Natural killer cell (primary cell): ENCODE results near the gene CNP. TPM values are rescaled to one million over a fixed set of nuclear protein-coding genes. Genes with fewer than 3 reads are reported as not detected.
A peak's percentile ranks its signal among the peaks of the same experiment; 100 is the strongest.

Source experiments
- ATAC-seq, 3 donors: fragments of 150-1000 bp in 2 of 3; fragments of 200-7000 bp in 1 of 3; cut with Tn5 transposase; 1 replicate in 1 of 3; 2 replicates in 2 of 3; pipeline ENCODE4 v1.10.0; 2021; ENCODE audit warnings: mild to moderate bottlenecking in 2 of 3, moderate library complexity in 2 of 3
- DNase-seq, 2 donors: peaks; one replicate each; pipeline versions ENCODE4 v3.0.0 to v3.0.0-alpha.2; 2013 to 2021; ENCODE audit warnings: mixed read lengths in 1 of 2
- H3K27ac ChIP-seq: one replicate; pipeline ENCODE4 v1.5.1; 2013; ENCODE audit warnings: mild to moderate bottlenecking, low read length
- H3K27me3 ChIP-seq: one replicate; pipeline ENCODE4 v1.6.1; 2013; ENCODE audit warnings: low read length; ENCODE audit not compliant: control insufficient read depth, insufficient read depth
- H3K36me3 ChIP-seq: one replicate; pipeline ENCODE4 v1.6.1; 2013; ENCODE audit warnings: low read length; ENCODE audit not compliant: control insufficient read depth, insufficient read depth
- H3K4me1 ChIP-seq: one replicate; pipeline ENCODE4 v1.6.1; 2013; ENCODE audit warnings: low read length; ENCODE audit not compliant: control insufficient read depth, insufficient read depth
- H3K4me3 ChIP-seq: one replicate; pipeline ENCODE4 v1.5.1; 2013; ENCODE audit warnings: low read length
- H3K9me3 ChIP-seq: one replicate; pipeline ENCODE4 v1.6.1; 2013; ENCODE audit warnings: low read length; ENCODE audit not compliant: control insufficient read depth, insufficient read depth
- H3K27ac Mint-ChIP-seq, 2 donors: one replicate each; pipeline ENCODE4 v1.8.0; 2022; ENCODE audit warnings: mild to moderate bottlenecking in 2 of 2, mixed read lengths in 2 of 2, moderate library complexity in 1 of 2
- H3K27me3 Mint-ChIP-seq, 2 donors: one replicate each; pipeline ENCODE4 v1.8.0; 2022; ENCODE audit warnings: low read depth in 2 of 2, mixed read lengths in 2 of 2
- H3K36me3 Mint-ChIP-seq: one replicate; pipeline ENCODE4 v1.8.0; 2022; ENCODE audit warnings: mixed read lengths
- H3K4me1 Mint-ChIP-seq, 2 donors: one replicate each; pipeline ENCODE4 v1.8.0; 2022; ENCODE audit warnings: mixed read lengths in 2 of 2
- H3K4me3 Mint-ChIP-seq: one replicate; pipeline ENCODE4 v1.8.0; 2022; ENCODE audit warnings: mild to moderate bottlenecking, moderate library complexity, mixed read lengths
- H3K9me3 Mint-ChIP-seq, 2 donors: one replicate each; pipeline ENCODE4 v1.8.0; 2022; ENCODE audit warnings: mixed read lengths in 2 of 2
- CTCF ChIP-seq: fragments of 200-600 bp; IDR thresholded peaks from one replicate; pipeline ENCODE4 v1.8.0; 2022; ENCODE audit warnings: antibody characterized with exemption
- WGBS: methylation state at CpG from one replicate; pipeline ENCODE4 v1.1.7; 2013; ENCODE audit warnings: missing lambda C conversion rate; ENCODE audit not compliant: insufficient coverage; 5-methylcytosine and 5-hydroxymethylcytosine counted together
- intact Hi-C: fragments of 100-400 bp; cut with micrococcal nuclease; formaldehyde crosslinking; loops from one replicate; pipeline ENCODE4 v1.14.2; 2022
- total RNA-seq, 4 donors: library from RNA; stranded (reverse); fragments of 120-200 nt in 1 of 4; gene quantifications; one replicate each; pipeline versions ENCODE4 v1.2.3 to v1.2.4, GENCODE V29; 2013 to 2022

The CNP gene
- total RNA-seq, 3 donors from 2014 or later (not counting 1 experiment from before 2014, with no cell fraction given), result 32.4 to 44.8 (median 38.2) TPM

GRCh38 chr17:41920580-41920955 lies 46.0 kb upstream of the CNP start:
- H3K27me3 ChIP-seq, result no peaks in the 10 kb centered on the region
- no peak overlapping the region for H3K27ac ChIP-seq
- H3K27ac Mint-ChIP-seq, result no peak overlapping the region
- no peaks in the 10 kb centered on the region for H3K27me3 Mint-ChIP-seq
- H3K36me3 ChIP-seq, result no peaks in the 10 kb centered on the region
- H3K9me3 ChIP-seq, result no peaks in the 10 kb centered on the region
- peaks cover 20% of the 10 kb centered on the region for H3K4me1 ChIP-seq
- no peak for TF ChIP-seq CTCF
- H3K4me3 Mint-ChIP-seq, result no peak overlapping the region
- no peak overlapping the region for H3K4me3 ChIP-seq
- intact Hi-C loops, result no loop called here
- WGBS, result 88% methylated on average over 5 of the region's 5 CpGs
- H3K9me3 Mint-ChIP-seq, result no peaks in the 10 kb centered on the region
- peaks cover 15 to 19% of the 10 kb centered on the region in 2 donors for H3K4me1 Mint-ChIP-seq
- ATAC-seq, result no peak
- no peaks in the 10 kb centered on the region for H3K36me3 Mint-ChIP-seq
- no peak for DNase-seq

GRCh38 chr17:41925991-41926590 lies 40.5 kb upstream of the CNP start:
- Histone ChIP-seq H3K27ac (no peak overlapping the region), H3K9me3 (no peaks in the 10 kb centered on the region), H3K36me3 (no peaks in the 10 kb centered on the region), H3K4me3 (no peak overlapping the region), H3K27me3 (no peaks in the 10 kb centered on the region), H3K4me1 (peaks cover 12% of the 10 kb centered on the region)
- no peak overlapping the region for H3K4me3 Mint-ChIP-seq
- no peaks in the 10 kb centered on the region for H3K27me3 Mint-ChIP-seq
- peaks cover 17 to 18% of the 10 kb centered on the region in 2 donors for H3K4me1 Mint-ChIP-seq
- H3K36me3 Mint-ChIP-seq, result no peaks in the 10 kb centered on the region
- no peak for TF ChIP-seq CTCF
- no peaks in the 10 kb centered on the region for H3K9me3 Mint-ChIP-seq
- no peak for ATAC-seq
- DNase-seq, result no peak
- intact Hi-C loops, result no loop called here
- 97% methylated on average over 6 of the region's 7 CpGs for WGBS
- no peak overlapping the region for H3K27ac Mint-ChIP-seq

GRCh38 chr17:41928693-41929251 lies 37.8 kb upstream of the CNP start:
- Histone ChIP-seq H3K4me3 (no peak overlapping the region), H3K9me3 (no peaks in the 10 kb centered on the region), H3K4me1 (peaks cover 15% of the 10 kb centered on the region), H3K27ac (no peak overlapping the region), H3K27me3 (no peaks in the 10 kb centered on the region), H3K36me3 (no peaks in the 10 kb centered on the region)
- Mint-ChIP-seq H3K9me3 (no peaks in the 10 kb centered on the region), H3K4me3 (no peak overlapping the region), H3K27ac (peak overlapping the region in 1 of 2 donors; percentile 97), H3K27me3 (no peaks in the 10 kb centered on the region), H3K4me1 (peaks cover 18 to 24% of the 10 kb centered on the region in 2 donors), H3K36me3 (no peaks in the 10 kb centered on the region)
- ATAC-seq (no peak), DNase-seq (no peak)
- whole genome bisulfite sequencing, result 72% methylated on average over 6 of the region's 6 CpGs
- no peak for TF ChIP-seq CTCF
- intact Hi-C loops, result no loop called here
